Endothelial cell (in vitro differentiated cells): ENCODE data around the gene C19orf85. TPM values are rescaled to one million over a fixed set of nuclear protein-coding genes. Genes with fewer than 3 reads are reported as not detected.

Source experiments
- DNase-seq: peaks from one replicate; pipeline ENCODE4 v3.0.0; 2021; ENCODE audit warnings: low spot score
- H3K27ac Mint-ChIP-seq: one replicate; pipeline ENCODE4 v1.8.0; 2021; ENCODE audit warnings: mixed read lengths, inconsistent platforms; ENCODE audit not compliant: unreplicated experiment
- H3K27me3 Mint-ChIP-seq: one replicate; pipeline ENCODE4 v1.8.0; 2021; ENCODE audit warnings: mild to moderate bottlenecking, moderate library complexity, mixed read lengths, inconsistent platforms; ENCODE audit not compliant: unreplicated experiment
- H3K36me3 Mint-ChIP-seq: one replicate; pipeline ENCODE4 v1.8.0; 2021; ENCODE audit warnings: mild to moderate bottlenecking, low read depth, mixed read lengths, inconsistent platforms; ENCODE audit not compliant: unreplicated experiment
- H3K4me1 Mint-ChIP-seq: one replicate; pipeline ENCODE4 v1.8.0; 2021; ENCODE audit warnings: mild to moderate bottlenecking, mixed read lengths, inconsistent platforms; ENCODE audit not compliant: unreplicated experiment
- H3K4me3 Mint-ChIP-seq: one replicate; pipeline ENCODE4 v1.8.0; 2021; ENCODE audit warnings: mild to moderate bottlenecking, mixed read lengths, inconsistent platforms; ENCODE audit not compliant: unreplicated experiment
- H3K9me3 Mint-ChIP-seq: one replicate; pipeline ENCODE4 v1.8.0; 2021; ENCODE audit warnings: mixed read lengths, inconsistent platforms; ENCODE audit not compliant: unreplicated experiment
- total RNA-seq: library from RNA; stranded (reverse); fragmentation: NEBNext Ultra II Directional; extraction: Animal tissue kit (Norgen Biotek cat#: 25700); gene quantifications from one replicate; pipeline ENCODE4 v1.2.1, GENCODE V29; 2021; ENCODE audit not compliant: unreplicated experiment
- TF ChIP-seq, protein P1 (sequence below): fragments of 200-600 bp; sonication (generic); IDR thresholded peaks from one replicate; pipeline ENCODE4 v1.5.0; 2021; ENCODE audit warnings: antibody characterized with exemption; ENCODE audit not compliant: unreplicated experiment

Gene C19orf85
- total RNA-seq, 1 donor from 2014 or later: not detected

DNA sequence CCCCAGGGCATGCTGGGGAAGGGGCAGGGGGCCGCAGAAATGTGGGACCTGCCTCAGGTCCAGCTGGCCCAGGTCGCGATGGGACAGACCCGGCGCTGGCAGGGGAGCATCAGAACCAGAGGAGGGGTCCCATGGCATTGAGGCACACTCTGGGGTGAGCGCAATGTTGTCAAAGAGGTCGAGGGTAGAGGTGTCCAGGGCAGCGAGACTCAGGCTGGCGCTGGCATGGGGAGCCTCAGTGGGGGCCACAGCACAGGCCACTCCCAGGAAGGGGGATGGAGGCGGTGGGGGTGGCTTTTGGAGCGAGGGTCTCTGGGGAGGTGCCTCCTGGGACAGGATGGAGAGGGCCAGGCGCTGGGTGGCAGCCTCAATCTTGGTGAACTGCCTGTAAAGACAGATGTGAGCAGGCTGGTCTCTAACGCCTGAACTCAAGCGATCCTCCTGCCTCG is 944 bp downstream of the C19orf85 start:
- H3K4me3 Mint-ChIP-seq: no peak overlapping the region
- H3K4me1 Mint-ChIP-seq: no peaks in the 10 kb centered on the region
- H3K27ac Mint-ChIP-seq: no peak overlapping the region
- TF ChIP-seq, protein P1, sequence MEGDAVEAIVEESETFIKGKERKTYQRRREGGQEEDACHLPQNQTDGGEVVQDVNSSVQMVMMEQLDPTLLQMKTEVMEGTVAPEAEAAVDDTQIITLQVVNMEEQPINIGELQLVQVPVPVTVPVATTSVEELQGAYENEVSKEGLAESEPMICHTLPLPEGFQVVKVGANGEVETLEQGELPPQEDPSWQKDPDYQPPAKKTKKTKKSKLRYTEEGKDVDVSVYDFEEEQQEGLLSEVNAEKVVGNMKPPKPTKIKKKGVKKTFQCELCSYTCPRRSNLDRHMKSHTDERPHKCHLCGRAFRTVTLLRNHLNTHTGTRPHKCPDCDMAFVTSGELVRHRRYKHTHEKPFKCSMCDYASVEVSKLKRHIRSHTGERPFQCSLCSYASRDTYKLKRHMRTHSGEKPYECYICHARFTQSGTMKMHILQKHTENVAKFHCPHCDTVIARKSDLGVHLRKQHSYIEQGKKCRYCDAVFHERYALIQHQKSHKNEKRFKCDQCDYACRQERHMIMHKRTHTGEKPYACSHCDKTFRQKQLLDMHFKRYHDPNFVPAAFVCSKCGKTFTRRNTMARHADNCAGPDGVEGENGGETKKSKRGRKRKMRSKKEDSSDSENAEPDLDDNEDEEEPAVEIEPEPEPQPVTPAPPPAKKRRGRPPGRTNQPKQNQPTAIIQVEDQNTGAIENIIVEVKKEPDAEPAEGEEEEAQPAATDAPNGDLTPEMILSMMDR: no peak
- no peaks in the 10 kb centered on the region for H3K36me3 Mint-ChIP-seq
- H3K27me3 Mint-ChIP-seq: peaks cover 13% of the 10 kb centered on the region
- H3K9me3 Mint-ChIP-seq: no peaks in the 10 kb centered on the region
- DNase-seq: no peak

DNA sequence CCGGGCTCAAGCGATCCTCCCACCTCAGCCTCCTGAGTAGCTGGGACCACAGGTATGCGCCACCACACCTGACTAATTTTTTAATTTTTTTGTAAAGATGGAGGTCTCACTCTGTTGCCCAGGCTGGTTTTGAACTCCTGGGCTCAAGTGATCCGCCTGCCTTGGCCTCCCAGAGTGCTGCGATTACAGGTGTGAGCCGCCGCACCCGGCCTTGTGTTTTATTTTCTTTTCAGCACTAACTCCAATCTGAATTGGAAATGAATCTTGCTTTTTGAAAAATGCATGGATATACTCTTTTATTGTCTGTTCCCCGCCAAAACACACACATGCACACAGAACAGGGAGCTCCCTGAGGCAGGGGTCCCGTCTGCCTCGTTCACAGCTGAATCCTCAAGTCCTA is 1.8 kb downstream of the C19orf85 start:
- no peaks in the 10 kb centered on the region for H3K36me3 Mint-ChIP-seq
- H3K27me3 Mint-ChIP-seq: peaks cover 13% of the 10 kb centered on the region
- peak overlapping the region; percentile 70 for H3K4me3 Mint-ChIP-seq
- DNase-seq: no peak
- H3K9me3 Mint-ChIP-seq: no peaks in the 10 kb centered on the region
- no peaks in the 10 kb centered on the region for H3K4me1 Mint-ChIP-seq
- TF ChIP-seq, protein P1: no peak
- H3K27ac Mint-ChIP-seq: no peak overlapping the region

GRCh38 chr19:55461974-55462626 is 2.5 kb downstream of the C19orf85 start:
- Mint-ChIP-seq H3K27me3 (peaks cover 12% of the 10 kb centered on the region), H3K36me3 (no peaks in the 10 kb centered on the region), H3K4me1 (no peaks in the 10 kb centered on the region), H3K27ac (no peak overlapping the region), H3K9me3 (no peaks in the 10 kb centered on the region), H3K4me3 (peak overlapping the region; percentile 90)
- TF ChIP-seq, protein P1: no peak
- no peak for DNase-seq

- Mint-ChIP-seq H3K36me3 (no peaks in the 10 kb centered on the region), H3K4me3 (peak within 1 kb of the TSS; percentile 90), H3K9me3 (no peaks in the 10 kb centered on the region), H3K4me1 (no peaks in the 10 kb centered on the region), H3K27me3 (peaks cover 11% of the 10 kb centered on the region), H3K27ac (peak within 1 kb of the TSS; percentile 43)
- TF ChIP-seq, protein P1: no peak
- peak; percentile 100 for DNase-seq
Observed at GRCh38 chr19:55461259-55461973, 3.1 kb downstream of the C19orf85 start, which contains the start of gene ISOC2. TSS of gene ISOC2 (minus strand) at chr19:55461642. CDS start at chr19:55456486, 5,156 bp downstream.
